Measurements from ENCODE around the gene EP400. TPM values are rescaled to one million over a fixed set of nuclear protein-coding genes. Genes with fewer than 3 reads are reported as not detected.

The EP400 gene
- total RNA-seq, 1 donor = 14.7 TPM

GRCh38 chr12:131963381-131963780 is 13.6 kb downstream of the EP400 start:
- no peak for DNase-seq (ENCODE audit: low read depth)
- no peak overlapping the region for H3K4me3 ChIP-seq (ENCODE audit: low read depth, low read length)
- TF ChIP-seq CTCF (IDR thresholded peaks at IDR 0.05; ENCODE audit: insufficient read depth, low read length) = no peak

GRCh38 chr12:131965073-131965472 is 15.3 kb downstream of the EP400 start:
- no peak for DNase-seq (ENCODE audit: low read depth)
- H3K4me3 ChIP-seq (ENCODE audit: low read depth, low read length) = no peak overlapping the region
- no peak for TF ChIP-seq CTCF (IDR thresholded peaks at IDR 0.05; ENCODE audit: insufficient read depth, low read length)

GRCh38 chr12:131971226-131971625 is 21.5 kb downstream of the EP400 start:
- TF ChIP-seq CTCF (IDR thresholded peaks at IDR 0.05; ENCODE audit: insufficient read depth, low read length) = no peak
- no peak overlapping the region for H3K4me3 ChIP-seq (ENCODE audit: low read depth, low read length)
- DNase-seq (ENCODE audit: low read depth) = no peak

GRCh38 chr12:131975228-131975627 is 25.5 kb downstream of the EP400 start:
- DNase-seq (ENCODE audit: low read depth) = no peak
- no peak overlapping the region for H3K4me3 ChIP-seq (ENCODE audit: low read depth, low read length)
- TF ChIP-seq CTCF (IDR thresholded peaks at IDR 0.05; ENCODE audit: insufficient read depth, low read length) = no peak

GRCh38 chr12:131979606-131980005 is 29.9 kb downstream of the EP400 start:
- H3K4me3 ChIP-seq (ENCODE audit: low read depth, low read length) = no peak overlapping the region
- no peak for TF ChIP-seq CTCF (IDR thresholded peaks at IDR 0.05; ENCODE audit: insufficient read depth, low read length)
- DNase-seq (ENCODE audit: low read depth) = no peak

- DNase-seq (ENCODE audit: low read depth) = peak; percentile 14
- no peak overlapping the region for H3K4me3 ChIP-seq (ENCODE audit: low read depth, low read length)
- peak; percentile 4 for TF ChIP-seq CTCF (IDR thresholded peaks at IDR 0.05; ENCODE audit: insufficient read depth, low read length)
Observed at GRCh38 chr12:131980263-131980662, 30.5 kb downstream of the EP400 start.

- no peak overlapping the region for H3K4me3 ChIP-seq (ENCODE audit: low read depth, low read length)
- TF ChIP-seq CTCF (IDR thresholded peaks at IDR 0.05; ENCODE audit: insufficient read depth, low read length) = no peak
- no peak for DNase-seq (ENCODE audit: low read depth)
Observed at GRCh38 chr12:131981388-131981787, 31.6 kb downstream of the EP400 start.
